Measurements from ENCODE around the gene DCST1. TPM values are rescaled to one million over a fixed set of nuclear protein-coding genes. Genes with fewer than 3 reads are reported as not detected.

Gene DCST1
- total and polyA plus RNA-seq, 2 experiments from 2014 or later, result 0.27 TPM; not detected in 1

DNA sequence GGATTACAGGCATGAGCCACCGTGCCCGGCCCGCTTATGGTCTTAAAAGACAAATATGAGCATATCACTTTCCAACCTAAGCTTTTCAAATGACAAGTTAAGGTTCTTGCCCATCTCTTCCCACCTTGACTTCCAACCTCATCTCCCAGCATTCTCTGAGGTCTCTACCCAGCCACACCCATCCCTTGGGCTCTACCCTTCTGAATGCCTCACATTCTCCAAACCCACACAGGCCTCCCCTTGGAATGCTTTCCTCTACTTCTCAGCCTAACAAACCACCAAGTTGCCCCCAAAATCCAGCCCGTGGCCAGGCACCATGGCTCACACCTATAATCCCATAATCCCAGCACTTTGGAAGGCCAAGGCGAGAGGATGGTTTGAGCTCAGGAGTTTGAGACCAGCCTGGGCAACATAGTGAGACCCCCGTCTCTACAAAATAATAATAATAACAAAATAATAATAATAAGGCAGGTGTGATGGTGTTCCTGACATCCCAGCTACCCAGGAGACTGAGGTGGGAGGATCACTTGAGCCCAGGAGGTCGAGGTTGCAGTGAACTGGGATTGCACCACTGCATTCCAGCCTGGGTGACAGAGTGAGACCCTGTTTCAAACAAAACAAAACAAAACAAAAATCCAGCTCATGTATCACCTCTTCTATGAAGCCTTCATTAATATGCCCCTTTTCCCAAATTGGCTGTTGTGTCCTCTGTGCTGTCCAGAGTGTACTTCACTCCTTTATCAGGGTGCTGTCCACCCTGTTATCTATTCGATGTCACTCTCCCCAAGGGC lies 11.3 kb upstream of the DCST1 start:
- no peaks in the 10 kb centered on the region for H3K27me3 ChIP-seq
- no peaks in the 10 kb centered on the region for H3K36me3 ChIP-seq
- no peaks in the 10 kb centered on the region for H3K9me3 ChIP-seq (ENCODE audit: low read depth)
- DNase-seq (ENCODE audit: low read depth in 1 of 2, low spot score in 1 of 2), result no peak
- no peak overlapping the region for H3K27ac ChIP-seq
- H3K4me3 ChIP-seq, result no peak overlapping the region
- H3K4me1 ChIP-seq (ENCODE audit: low read depth), result peaks cover 17% of the 10 kb centered on the region
- TF ChIP-seq, protein P1, sequence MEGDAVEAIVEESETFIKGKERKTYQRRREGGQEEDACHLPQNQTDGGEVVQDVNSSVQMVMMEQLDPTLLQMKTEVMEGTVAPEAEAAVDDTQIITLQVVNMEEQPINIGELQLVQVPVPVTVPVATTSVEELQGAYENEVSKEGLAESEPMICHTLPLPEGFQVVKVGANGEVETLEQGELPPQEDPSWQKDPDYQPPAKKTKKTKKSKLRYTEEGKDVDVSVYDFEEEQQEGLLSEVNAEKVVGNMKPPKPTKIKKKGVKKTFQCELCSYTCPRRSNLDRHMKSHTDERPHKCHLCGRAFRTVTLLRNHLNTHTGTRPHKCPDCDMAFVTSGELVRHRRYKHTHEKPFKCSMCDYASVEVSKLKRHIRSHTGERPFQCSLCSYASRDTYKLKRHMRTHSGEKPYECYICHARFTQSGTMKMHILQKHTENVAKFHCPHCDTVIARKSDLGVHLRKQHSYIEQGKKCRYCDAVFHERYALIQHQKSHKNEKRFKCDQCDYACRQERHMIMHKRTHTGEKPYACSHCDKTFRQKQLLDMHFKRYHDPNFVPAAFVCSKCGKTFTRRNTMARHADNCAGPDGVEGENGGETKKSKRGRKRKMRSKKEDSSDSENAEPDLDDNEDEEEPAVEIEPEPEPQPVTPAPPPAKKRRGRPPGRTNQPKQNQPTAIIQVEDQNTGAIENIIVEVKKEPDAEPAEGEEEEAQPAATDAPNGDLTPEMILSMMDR (IDR thresholded peaks at IDR 0.05; ENCODE audit: low read depth, low read length), result no peak

DNA sequence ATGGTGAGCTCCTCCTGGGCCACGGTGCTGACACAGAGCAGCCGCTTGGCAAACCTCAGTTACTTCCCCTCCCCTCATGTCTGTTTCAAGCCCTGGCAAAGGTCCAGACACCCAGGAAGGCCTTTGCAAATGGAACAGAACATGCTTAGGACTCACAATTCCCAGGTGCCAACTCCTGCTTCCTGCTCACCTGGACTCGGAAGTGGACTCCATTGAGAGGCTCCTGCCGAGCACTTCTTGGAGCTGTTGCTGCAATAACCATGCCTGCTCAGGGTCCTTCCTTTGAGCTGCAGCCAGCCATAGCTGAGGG lies 10.7 kb upstream of the DCST1 start:
- DNase-seq (ENCODE audit: low read depth in 1 of 2, low spot score in 1 of 2), result peak in 1 of 2 donors; percentile 38
- TF ChIP-seq, protein P1 (IDR thresholded peaks at IDR 0.05; ENCODE audit: low read depth, low read length), result no peak
- no peak overlapping the region for H3K4me3 ChIP-seq
- peaks cover 17% of the 10 kb centered on the region for H3K4me1 ChIP-seq (ENCODE audit: low read depth)
- H3K36me3 ChIP-seq, result no peaks in the 10 kb centered on the region
- no peak overlapping the region for H3K27ac ChIP-seq
- H3K27me3 ChIP-seq, result no peaks in the 10 kb centered on the region
- H3K9me3 ChIP-seq (ENCODE audit: low read depth), result no peaks in the 10 kb centered on the region

DNA sequence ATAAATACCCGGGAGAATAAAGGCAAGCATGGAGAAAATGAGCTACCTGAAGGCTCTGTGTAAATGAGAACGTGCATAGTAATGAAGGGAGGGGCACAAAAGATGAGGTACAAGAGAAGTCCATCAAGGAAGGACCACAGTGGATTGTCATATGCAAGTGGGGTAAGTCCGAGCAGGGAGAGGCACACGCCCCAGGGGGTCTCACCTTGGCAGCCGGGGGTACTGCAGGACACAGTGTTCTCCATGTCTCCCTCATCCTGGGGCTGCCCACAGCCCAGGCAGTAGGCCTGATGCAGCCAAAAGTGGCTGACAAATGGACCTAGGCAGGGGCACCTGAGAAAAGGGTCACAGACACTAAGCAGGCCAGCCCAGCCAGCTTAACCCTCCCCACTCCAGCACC lies 10.0 kb upstream of the DCST1 start:
- Histone ChIP-seq H3K4me3 (no peak overlapping the region), H3K27me3 (no peaks in the 10 kb centered on the region), H3K27ac (no peak overlapping the region), H3K36me3 (no peaks in the 10 kb centered on the region), H3K9me3 (ENCODE audit: low read depth) (no peaks in the 10 kb centered on the region), H3K4me1 (ENCODE audit: low read depth) (peaks cover 16% of the 10 kb centered on the region)
- DNase-seq (ENCODE audit: low read depth in 1 of 2, low spot score in 1 of 2), result no peak
- TF ChIP-seq, protein P1 (IDR thresholded peaks at IDR 0.05; ENCODE audit: low read depth, low read length), result no peak

DNA sequence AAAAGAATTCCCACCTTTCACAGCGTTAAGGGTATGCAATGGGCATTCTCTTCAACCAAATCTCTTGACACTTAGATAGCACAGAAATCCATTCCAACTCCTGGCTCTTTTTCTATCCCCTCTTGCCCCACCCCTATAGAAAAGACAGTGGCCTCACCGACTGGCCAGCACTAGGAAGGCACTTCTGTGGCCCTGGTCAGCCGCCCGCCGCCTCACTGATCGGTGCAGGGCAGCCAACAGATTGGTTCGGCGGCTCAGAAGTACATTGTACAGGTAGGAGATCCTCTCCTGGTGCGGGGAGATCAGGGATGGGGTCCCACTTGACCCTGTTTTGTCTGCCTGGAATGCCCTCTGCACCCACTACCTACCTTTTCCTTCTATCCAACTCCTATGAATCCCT lies 9.3 kb upstream of the DCST1 start:
- H3K27ac ChIP-seq, result no peak overlapping the region
- peaks cover 9% of the 10 kb centered on the region for H3K4me1 ChIP-seq (ENCODE audit: low read depth)
- H3K36me3 ChIP-seq, result no peaks in the 10 kb centered on the region
- no peak overlapping the region for H3K4me3 ChIP-seq
- H3K27me3 ChIP-seq, result no peaks in the 10 kb centered on the region
- H3K9me3 ChIP-seq (ENCODE audit: low read depth), result no peaks in the 10 kb centered on the region
- TF ChIP-seq, protein P1 (IDR thresholded peaks at IDR 0.05; ENCODE audit: low read depth, low read length), result no peak
- no peak for DNase-seq (ENCODE audit: low read depth in 1 of 2, low spot score in 1 of 2)

DNA sequence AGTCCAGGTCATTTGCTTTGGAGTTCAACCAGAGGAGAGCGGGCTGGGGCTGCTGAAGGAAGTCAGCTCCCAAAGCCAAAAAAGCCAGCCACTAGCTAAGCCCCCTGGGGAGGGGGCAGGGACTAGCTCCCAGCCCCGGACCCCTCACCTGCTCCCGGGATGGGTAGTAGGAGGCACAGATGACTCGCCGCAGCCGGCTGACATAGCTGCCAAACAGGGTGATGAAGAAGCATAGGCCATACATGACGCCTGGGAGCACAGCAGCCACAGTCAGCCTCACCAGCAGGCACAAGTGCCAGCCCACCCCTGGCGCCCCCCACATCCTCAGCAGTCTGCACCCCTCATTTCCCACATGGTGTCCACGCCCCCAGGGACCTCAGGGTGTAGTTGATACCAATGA lies 7.5 kb upstream of the DCST1 start:
- TF ChIP-seq, protein P1 (IDR thresholded peaks at IDR 0.05; ENCODE audit: low read depth, low read length), result no peak
- Histone ChIP-seq H3K36me3 (no peaks in the 10 kb centered on the region), H3K9me3 (ENCODE audit: low read depth) (no peaks in the 10 kb centered on the region), H3K27ac (no peak overlapping the region), H3K4me3 (no peak overlapping the region), H3K27me3 (no peaks in the 10 kb centered on the region), H3K4me1 (ENCODE audit: low read depth) (peaks cover 7% of the 10 kb centered on the region)
- DNase-seq (ENCODE audit: low read depth in 1 of 2, low spot score in 1 of 2), result no peak
